Activated T-cell treated with anti-CD3 and anti-CD28 coated beads for 1 hour (primary cell): ENCODE data around the gene ABCA13.

Experiments
- DNase-seq: peaks from one replicate; pipeline ENCODE4 v3.0.0-alpha.2; 2020; ENCODE audit warnings: low read depth

The ABCA13 gene

GRCh38 chr7:48381571-48381970 lies 210.3 kb downstream of the ABCA13 start:
- DNase-seq = no peak

DNA sequence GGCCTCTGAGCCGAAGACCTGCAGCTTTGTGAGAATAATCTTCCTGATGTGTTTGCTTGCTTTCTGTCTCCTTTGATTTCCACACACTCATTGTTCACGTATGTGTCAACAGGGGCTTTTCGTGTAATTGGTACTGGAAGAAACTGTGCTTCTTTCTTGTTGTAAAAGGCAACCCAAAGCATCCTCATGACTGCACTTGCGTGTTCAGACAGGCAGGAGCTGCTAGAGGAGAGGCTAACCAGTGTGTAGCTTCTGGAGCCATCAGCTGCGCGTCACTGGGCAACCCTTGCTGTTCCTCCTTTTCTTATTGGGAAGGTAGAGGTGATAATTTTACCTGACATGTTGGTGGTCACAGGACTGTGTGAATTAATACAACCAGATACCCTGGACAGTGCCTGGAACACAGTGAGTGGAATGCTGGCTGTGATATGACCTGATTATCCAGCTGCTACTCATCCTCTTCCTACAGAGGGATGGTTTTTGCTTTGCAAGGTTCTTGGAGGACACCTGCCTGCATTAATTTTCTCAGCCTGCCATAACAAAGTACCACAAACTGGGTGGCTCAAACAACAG lies 213.0 kb downstream of the ABCA13 start:
- no peak for DNase-seq

DNA sequence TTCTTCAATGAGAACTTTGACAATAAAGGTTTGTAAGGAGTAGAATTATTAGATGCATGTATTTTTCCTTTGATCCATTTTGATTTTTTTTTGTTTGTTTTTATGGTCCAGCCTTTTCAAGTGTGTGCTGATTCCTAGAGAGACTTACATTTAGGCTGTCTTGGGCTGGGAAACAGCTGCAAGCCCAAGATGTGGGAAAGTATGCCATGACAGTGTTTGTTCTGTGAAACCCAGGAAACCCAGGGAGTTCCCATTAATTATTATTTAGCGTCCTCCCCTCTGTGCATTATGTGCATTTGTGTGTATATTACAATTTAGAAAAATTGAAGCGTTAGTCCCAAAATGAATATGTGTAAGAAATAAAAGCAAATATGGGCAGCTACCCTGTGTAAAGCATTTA lies 216.7 kb downstream of the ABCA13 start:
- no peak for DNase-seq

- DNase-seq = no peak
Observed at GRCh38 chr7:48388911-48389310, 217.7 kb downstream of the ABCA13 start.

GRCh38 chr7:48389977-48390376 lies 218.7 kb downstream of the ABCA13 start:
- DNase-seq = no peak

GRCh38 chr7:48390388-48391327 lies 219.4 kb downstream of the ABCA13 start:
- no peak for DNase-seq

GRCh38 chr7:48398191-48398590 lies 226.9 kb downstream of the ABCA13 start:
- no peak for DNase-seq

- DNase-seq = no peak
Observed at GRCh38 chr7:48402721-48403120, 231.5 kb downstream of the ABCA13 start.

- no peak for DNase-seq
Observed at GRCh38 chr7:48408731-48409130, 237.5 kb downstream of the ABCA13 start.

DNA sequence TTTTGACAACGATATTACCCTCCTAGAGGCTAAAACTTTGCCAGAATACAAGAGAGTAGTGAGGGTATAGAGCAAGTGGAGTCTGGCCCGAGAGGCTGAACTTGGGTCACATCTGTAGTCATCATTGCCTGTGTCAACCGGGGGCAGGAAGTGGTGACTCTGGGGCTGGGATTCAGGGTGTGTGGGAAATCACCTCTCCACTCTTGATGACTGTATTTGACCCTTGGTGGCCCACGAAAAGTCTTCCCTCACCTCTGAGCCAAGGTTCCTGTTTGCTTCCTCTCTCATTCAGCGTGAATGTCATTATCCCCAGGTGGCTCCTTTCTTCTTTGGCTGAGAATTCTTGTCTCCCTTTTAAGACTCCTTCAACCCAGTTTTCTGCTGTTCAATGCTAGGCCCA lies 240.4 kb downstream of the ABCA13 start:
- DNase-seq = no peak

DNA sequence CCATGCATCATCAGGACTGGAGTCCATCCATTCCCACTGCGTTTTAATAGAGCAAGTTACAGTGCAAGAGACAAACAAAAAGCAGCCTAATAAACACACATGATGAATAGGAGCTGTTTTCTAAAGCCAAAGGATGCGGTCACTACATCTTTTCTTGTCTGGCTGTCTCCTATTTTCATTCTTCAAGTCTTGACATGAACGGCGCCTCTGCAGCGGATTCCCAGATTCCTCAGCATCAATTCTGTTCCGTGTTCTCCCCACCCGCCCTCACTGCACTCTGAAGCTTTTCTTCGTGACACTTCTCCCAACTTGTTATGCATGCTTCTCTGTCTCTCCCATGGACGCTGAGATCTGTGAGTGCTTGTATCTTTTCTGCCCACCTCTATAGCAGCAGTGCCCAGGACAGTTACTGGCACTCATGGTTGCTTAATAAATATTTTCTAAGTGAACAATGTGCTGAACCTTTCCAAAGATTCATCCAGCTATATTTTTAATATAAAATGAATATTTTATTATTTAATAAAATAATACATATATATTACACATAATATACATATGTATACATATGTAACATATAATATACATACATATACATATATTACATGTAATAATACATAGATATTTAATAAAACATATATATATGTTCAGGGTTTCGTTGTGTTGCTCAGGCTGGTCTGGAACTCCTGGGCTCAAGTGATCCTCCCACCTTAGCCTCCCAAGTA lies 242.9 kb downstream of the ABCA13 start:
- no peak for DNase-seq

- no peak for DNase-seq
Observed at GRCh38 chr7:48416327-48416908, 245.2 kb downstream of the ABCA13 start.

DNA sequence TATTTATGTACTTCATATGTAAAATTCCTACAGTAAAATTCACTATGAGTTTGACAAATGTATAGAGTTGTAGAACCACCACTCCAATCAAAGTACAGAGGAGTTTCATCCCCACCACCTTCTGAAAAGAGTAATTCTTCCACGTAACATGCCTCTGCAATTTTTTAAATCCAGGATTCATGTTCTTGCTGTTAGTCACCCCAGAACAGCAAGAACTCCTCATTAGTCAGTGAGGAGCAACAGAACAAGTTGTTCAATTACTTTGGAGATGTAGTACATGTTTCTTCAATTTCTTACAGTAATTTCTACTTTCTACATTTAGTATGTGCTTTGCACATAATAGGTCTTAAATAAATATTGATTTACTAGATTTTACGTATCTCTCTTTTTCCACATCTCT lies 248.1 kb downstream of the ABCA13 start:
- DNase-seq = no peak

GRCh38 chr7:48420206-48420605 lies 248.9 kb downstream of the ABCA13 start:
- DNase-seq = no peak

GRCh38 chr7:48421357-48421756 lies 250.1 kb downstream of the ABCA13 start:
- no peak for DNase-seq

DNA sequence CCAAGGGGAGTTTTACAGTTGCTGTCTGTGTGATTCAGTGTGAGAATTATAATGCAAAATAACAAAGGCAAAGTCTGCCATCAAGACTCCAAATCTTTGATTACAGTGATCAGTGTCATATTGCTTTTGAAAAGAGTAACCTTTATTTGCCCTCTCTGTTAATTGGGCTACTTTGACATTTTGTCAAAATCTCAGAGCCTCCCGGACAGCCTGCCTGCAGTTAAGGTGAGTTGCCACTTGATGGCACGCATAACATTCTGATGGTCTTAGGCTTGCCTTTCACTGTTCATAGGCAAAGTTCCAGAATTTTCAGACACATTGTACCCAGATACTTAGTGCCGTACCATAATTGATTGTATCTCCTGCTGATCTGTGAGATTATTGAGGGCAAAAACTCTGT lies 253.5 kb downstream of the ABCA13 start:
- no peak for DNase-seq

DNA sequence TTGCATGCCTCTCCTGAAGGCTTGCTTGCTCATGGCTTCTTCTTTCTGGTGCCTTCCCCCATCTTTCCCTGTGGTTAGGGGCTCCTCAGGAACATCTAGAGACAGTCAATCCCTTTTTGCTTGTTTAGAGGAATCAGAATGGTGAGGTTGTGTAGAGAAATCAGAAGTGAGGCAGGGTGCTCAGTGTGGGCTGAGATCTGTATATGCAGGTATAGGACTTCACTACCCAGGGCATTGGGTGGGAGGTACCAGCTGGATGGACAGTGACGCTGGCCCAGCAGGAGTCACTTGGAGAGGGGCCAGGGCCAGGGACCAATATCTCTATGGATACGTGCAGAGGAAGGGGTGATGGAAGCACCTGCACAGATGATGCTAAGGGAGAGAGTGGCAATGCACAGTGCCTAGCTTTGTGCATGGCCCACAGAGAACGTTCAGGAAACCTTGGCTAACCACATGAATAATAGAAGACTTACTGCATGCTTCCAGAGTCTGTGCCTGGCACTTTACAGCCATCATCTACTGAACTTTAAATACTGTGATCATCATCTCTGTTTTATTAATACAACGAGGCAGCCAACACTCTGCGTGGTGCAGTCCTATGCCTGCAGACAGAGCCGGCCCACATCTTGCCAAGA lies 255.2 kb downstream of the ABCA13 start:
- no peak for DNase-seq

DNA sequence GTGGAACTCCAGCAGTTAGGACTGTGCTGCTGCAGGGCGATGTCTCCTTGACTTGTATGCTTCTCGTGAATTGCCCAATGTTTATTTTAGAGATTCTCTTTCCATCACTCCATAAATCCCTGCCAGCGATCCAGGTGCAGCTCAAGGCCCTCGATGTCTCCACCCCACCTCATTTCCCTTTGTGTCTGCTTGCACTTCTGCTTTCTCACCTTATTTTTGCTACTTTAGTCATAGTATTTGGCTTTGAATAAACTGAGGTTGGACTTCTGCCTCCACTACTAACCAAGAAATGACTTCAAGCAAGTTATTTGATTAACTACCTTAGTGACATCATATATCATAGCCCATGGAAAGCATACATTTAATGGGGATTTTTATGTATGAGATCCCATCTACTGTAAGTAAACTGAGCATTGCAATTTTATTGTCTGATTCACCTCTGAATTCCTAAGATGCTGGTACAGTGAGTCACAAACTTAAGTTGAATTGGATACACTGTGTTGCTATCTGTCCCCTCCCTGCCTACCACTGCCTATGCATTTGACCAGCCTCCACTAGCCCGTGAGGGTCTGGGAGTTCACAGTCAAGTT lies 255.8 kb downstream of the ABCA13 start:
- DNase-seq = no peak

- no peak for DNase-seq
Observed at GRCh38 chr7:48427671-48428070, 256.4 kb downstream of the ABCA13 start.

- no peak for DNase-seq
Observed at GRCh38 chr7:48428091-48428684, 256.9 kb downstream of the ABCA13 start.

- DNase-seq = no peak
Observed at GRCh38 chr7:48429117-48429516, 257.9 kb downstream of the ABCA13 start.
